H9 (cell line): ENCODE results near the gene OGFOD3. TPM values are rescaled to one million over a fixed set of nuclear protein-coding genes. Genes with fewer than 3 reads are reported as not detected.

ENCODE experiments used
- DNase-seq: peaks from one replicate; pipeline ENCODE4 v3.0.0-alpha.2; 2017
- H2AFZ ChIP-seq: one replicate; pipeline ENCODE4 v1.6.1; 2013; ENCODE audit warnings: mild to moderate bottlenecking, low read length, control low read depth, moderate library complexity
- H2AK5ac ChIP-seq: 2 replicates; pipeline ENCODE4 v1.6.1; 2013; ENCODE audit warnings: low read length, control low read depth, mixed read lengths; ENCODE audit not compliant: insufficient read length
- H2BK120ac ChIP-seq: one replicate; pipeline ENCODE4 v1.6.1; 2013; ENCODE audit warnings: low read depth, mild to moderate bottlenecking, low read length, control low read depth, inconsistent platforms; ENCODE audit not compliant: poor library complexity, severe bottlenecking
- H2BK12ac ChIP-seq: 2 replicates; pipeline ENCODE4 v1.6.1; 2013; ENCODE audit warnings: low read length, control low read depth, mixed read lengths, low read depth; ENCODE audit not compliant: insufficient read length
- H2BK15ac ChIP-seq: 2 replicates; pipeline ENCODE4 v1.6.1; 2013; ENCODE audit warnings: low read depth, low read length, control low read depth
- H2BK20ac ChIP-seq: one replicate; pipeline ENCODE4 v1.6.1; 2013; ENCODE audit warnings: low read depth, mild to moderate bottlenecking, low read length, control low read depth, inconsistent platforms; ENCODE audit not compliant: poor library complexity, severe bottlenecking
- H2BK5ac ChIP-seq: 2 replicates; pipeline ENCODE4 v1.6.1; 2013; ENCODE audit warnings: low read length, control low read depth, mixed read lengths; ENCODE audit not compliant: insufficient read length
- H3K14ac ChIP-seq: 2 replicates; pipeline ENCODE4 v1.6.1; 2013; ENCODE audit warnings: low read length, control low read depth; ENCODE audit not compliant: insufficient read depth
- H3K18ac ChIP-seq: 2 replicates; pipeline ENCODE4 v1.6.1; 2013; ENCODE audit warnings: low read depth, mild to moderate bottlenecking, mixed read lengths, low read length, control low read depth; ENCODE audit not compliant: insufficient read length
- H3K23ac ChIP-seq: 2 replicates; pipeline ENCODE4 v1.6.1; 2013; ENCODE audit warnings: low read length, control low read depth, mixed read lengths, low read depth; ENCODE audit not compliant: insufficient read length
- H3K23me2 ChIP-seq: 2 replicates; pipeline ENCODE4 v1.6.1; 2013; ENCODE audit warnings: low read depth, mild to moderate bottlenecking, mixed read lengths, low read length, control low read depth; ENCODE audit not compliant: insufficient read length, poor library complexity, severe bottlenecking
- H3K27ac ChIP-seq: 2 replicates; pipeline ENCODE4 v1.5.1; 2013; ENCODE audit warnings: low read length, control low read depth, mixed read lengths, low read depth; ENCODE audit not compliant: insufficient read length
- H3K27me3 ChIP-seq: 2 replicates; pipeline ENCODE4 v1.6.1; 2013; ENCODE audit warnings: low read length, control low read depth, inconsistent platforms; ENCODE audit not compliant: insufficient read depth
- H3K4ac ChIP-seq: 2 replicates; pipeline ENCODE4 v1.6.1; 2013; ENCODE audit warnings: low read depth, mild to moderate bottlenecking, control low read depth, inconsistent platforms, low read length, moderate library complexity
- H3K4me1 ChIP-seq: 2 replicates; pipeline ENCODE4 v1.6.1; 2013; ENCODE audit warnings: low read length, control low read depth, inconsistent platforms; ENCODE audit not compliant: insufficient read depth
- H3K4me2 ChIP-seq: 2 replicates; pipeline ENCODE4 v1.6.1; 2013; ENCODE audit warnings: low read length, control low read depth, mixed read lengths; ENCODE audit not compliant: insufficient read length, insufficient read depth
- H3K56ac ChIP-seq: 2 replicates; pipeline ENCODE4 v1.6.1; 2013; ENCODE audit warnings: low read depth, mild to moderate bottlenecking, mixed read lengths, low read length, control low read depth; ENCODE audit not compliant: insufficient read length
- H3K79me1 ChIP-seq: 2 replicates; pipeline ENCODE4 v1.6.1; 2013; ENCODE audit warnings: low read depth, mild to moderate bottlenecking, moderate library complexity, low read length, control low read depth, inconsistent platforms; ENCODE audit not compliant: insufficient read depth, poor library complexity, severe bottlenecking
- H3K79me2 ChIP-seq: 2 replicates; pipeline ENCODE4 v1.6.1; 2013; ENCODE audit warnings: low read length, control low read depth, inconsistent platforms; ENCODE audit not compliant: insufficient read depth
- H3K9ac ChIP-seq: 2 replicates; pipeline ENCODE4 v1.6.1; 2013; ENCODE audit warnings: low read length, control low read depth, mixed read lengths; ENCODE audit not compliant: insufficient read length; ENCODE audit errors: extremely low read depth
- H3K9me3 ChIP-seq: one replicate; pipeline ENCODE4 v1.6.1; 2013; ENCODE audit warnings: low read depth, low read length, inconsistent platforms; ENCODE audit not compliant: control insufficient read depth
- H3T11ph ChIP-seq: one replicate; pipeline ENCODE4 v1.6.1; 2013; ENCODE audit warnings: mild to moderate bottlenecking, low read length, control low read depth, inconsistent platforms
- H4K20me1 ChIP-seq: one replicate; pipeline ENCODE4 v1.6.1; 2013; ENCODE audit not compliant: control insufficient read depth, insufficient read length, insufficient read depth
- H4K5ac ChIP-seq: 2 replicates; pipeline ENCODE4 v1.6.1; 2013; ENCODE audit warnings: low read depth, mild to moderate bottlenecking, mixed read lengths, low read length, control low read depth; ENCODE audit not compliant: insufficient read length
- H4K8ac ChIP-seq: replicated peaks from 2 replicates; pipeline ENCODE4 v1.6.1; 2013; ENCODE audit warnings: low read length, control low read depth, mixed read lengths, low read depth; ENCODE audit not compliant: insufficient read length
- H4K91ac ChIP-seq: 2 replicates; pipeline ENCODE4 v1.6.1; 2013; ENCODE audit warnings: low read depth, mild to moderate bottlenecking, moderate library complexity, mixed read lengths, low read length, control low read depth; ENCODE audit not compliant: insufficient read length
- H3K27ac Mint-ChIP-seq, 3 experiments: 2 replicates in 2 of 3; 3 replicates in 1 of 3; pipeline ENCODE4 v1.8.0; 2020 to 2021; ENCODE audit warnings: mixed read lengths in 3 of 3, mild to moderate bottlenecking in 1 of 3, moderate library complexity in 1 of 3
- H3K27me3 Mint-ChIP-seq: 2 replicates; pipeline ENCODE4 v1.8.0; 2021; ENCODE audit warnings: low read depth, mild to moderate bottlenecking, moderate library complexity, mixed read lengths
- H3K36me3 Mint-ChIP-seq, 3 experiments: 2 replicates in 2 of 3; 3 replicates in 1 of 3; pipeline ENCODE4 v1.8.0; 2020 to 2021; ENCODE audit warnings: low read depth in 3 of 3, mixed read lengths in 3 of 3; ENCODE audit not compliant: insufficient read depth in 1 of 3
- H3K4me1 Mint-ChIP-seq, 2 experiments: 2 replicates each; pipeline ENCODE4 v1.8.0; 2020; ENCODE audit warnings: mixed read lengths in 2 of 2
- H3K4me3 Mint-ChIP-seq, 2 experiments: 2 replicates in 1 of 2; 3 replicates in 1 of 2; pipeline ENCODE4 v1.8.0; 2020 to 2021; ENCODE audit warnings: mild to moderate bottlenecking in 2 of 2, mixed read lengths in 2 of 2, moderate library complexity in 1 of 2
- H3K9me3 Mint-ChIP-seq, 2 experiments: 2 replicates in 1 of 2; 3 replicates in 1 of 2; pipeline ENCODE4 v1.8.0; 2020; ENCODE audit warnings: mild to moderate bottlenecking in 2 of 2, mixed read lengths in 2 of 2, moderate library complexity in 1 of 2
- CTCF ChIP-seq: fragments of 200-600 bp; sonication (generic); conservative IDR thresholded peaks from 3 replicates; pipeline ENCODE4 v1.8.0; 2021; ENCODE audit warnings: antibody characterized with exemption, mild to moderate bottlenecking
- WGBS: extraction: QIAGEN DNeasy Blood & Tissue Kit; methylation state at CpG from one replicate; pipeline ENCODE4 v1.1.7; 2013; ENCODE audit warnings: missing lambda C conversion rate, low lambda C conversion rate, mixed read lengths; ENCODE audit not compliant: insufficient read length; ENCODE audit errors: extremely low coverage; 5-methylcytosine and 5-hydroxymethylcytosine counted together
- total RNA-seq: library from RNA; stranded (reverse); gene quantifications from 2 replicates; pipeline ENCODE4 v1.2.1, GENCODE V29; 2021

OGFOD3 gene
- total RNA-seq, 1 experiment from 2014 or later: 27.8 TPM

- no peak overlapping the region for H2BK12ac ChIP-seq
- H3K18ac ChIP-seq: no peak overlapping the region
- no peak overlapping the region for H4K91ac ChIP-seq
- TF ChIP-seq CTCF: no peak
- H3K9me3 ChIP-seq: no peaks in the 10 kb centered on the region
- Mint-ChIP-seq H3K9me3 (no peaks in the 10 kb centered on the region; a peak in 1 of 5 replicates), H3K4me1 (peaks cover 7 to 25% of the 10 kb centered on the region in 2 experiments), H3K27me3 (no peaks in the 10 kb centered on the region), H3K27ac (peak overlapping the region in 1 of 3 experiments; percentile 86; a peak in 1 of 7 replicates), H3K4me3 (no peak overlapping the region), H3K36me3 (peaks cover 4 to 26% (median 23%) of the 10 kb centered on the region in 3 experiments; a peak in 6 of 7 replicates)
- no peak overlapping the region for H2BK120ac ChIP-seq
- H3K23me2 ChIP-seq: no peaks in the 10 kb centered on the region
- no peak overlapping the region for H4K8ac ChIP-seq
- no peak overlapping the region for H2BK15ac ChIP-seq
- H2AK5ac ChIP-seq: no peak overlapping the region
- no peak overlapping the region for H3K14ac ChIP-seq
- H3K27ac ChIP-seq: no peak overlapping the region
- no peak overlapping the region for H2AFZ ChIP-seq
- no peak overlapping the region for H3K23ac ChIP-seq
- H3K4me1 ChIP-seq: no peaks in the 10 kb centered on the region; the same call in 1 of the 2 replicates
- no peak overlapping the region for H3K56ac ChIP-seq
- no peak overlapping the region for H3K4me2 ChIP-seq
- WGBS: no CpG with 5 or more reads among the region's 40 CpGs
- H3T11ph ChIP-seq: no peak overlapping the region
- no peak for DNase-seq
- H3K27me3 ChIP-seq: no peaks in the 10 kb centered on the region
- H3K4ac ChIP-seq: no peak overlapping the region
- no peak overlapping the region for H2BK20ac ChIP-seq
- H3K79me1 ChIP-seq: no peaks in the 10 kb centered on the region
- no peaks in the 10 kb centered on the region for H3K79me2 ChIP-seq
- H4K20me1 ChIP-seq: no peaks in the 10 kb centered on the region
- no peak overlapping the region for H4K5ac ChIP-seq
- no peak overlapping the region for H3K9ac ChIP-seq
- H2BK5ac ChIP-seq: no peak overlapping the region
Observed at GRCh38 chr17:82443465-82444283, 25.3 kb upstream of the OGFOD3 start.
